Osteocyte (in vitro differentiated cells): ENCODE data around the gene MSMP. TPM values are rescaled to one million over a fixed set of nuclear protein-coding genes. Genes with fewer than 3 reads are reported as not detected.

Experiments
- DNase-seq: peaks from one replicate; pipeline ENCODE4 v3.0.0; 2021; ENCODE audit warnings: mixed read lengths; ENCODE audit not compliant: unreplicated experiment; ENCODE audit errors: extremely low spot score
- H3K27ac Mint-ChIP-seq: one replicate; pipeline ENCODE4 v1.8.0; 2021; ENCODE audit warnings: mild to moderate bottlenecking, mixed read lengths; ENCODE audit not compliant: unreplicated experiment
- H3K27me3 Mint-ChIP-seq: one replicate; pipeline ENCODE4 v1.8.0; 2021; ENCODE audit warnings: mixed read lengths; ENCODE audit not compliant: unreplicated experiment
- H3K36me3 Mint-ChIP-seq: one replicate; pipeline ENCODE4 v1.8.0; 2021; ENCODE audit warnings: mixed read lengths; ENCODE audit not compliant: unreplicated experiment
- H3K4me1 Mint-ChIP-seq: one replicate; pipeline ENCODE4 v1.8.0; 2021; ENCODE audit warnings: mixed read lengths; ENCODE audit not compliant: unreplicated experiment
- H3K4me3 Mint-ChIP-seq: one replicate; pipeline ENCODE4 v1.8.0; 2021; ENCODE audit warnings: mild to moderate bottlenecking, moderate library complexity, mixed read lengths; ENCODE audit not compliant: unreplicated experiment
- H3K9me3 Mint-ChIP-seq: one replicate; pipeline ENCODE4 v1.8.0; 2021; ENCODE audit warnings: mixed read lengths; ENCODE audit not compliant: unreplicated experiment
- CTCF ChIP-seq: fragments of 200-600 bp; sonication (generic); IDR thresholded peaks from 2 replicates; pipeline ENCODE4 v1.5.0; 2021; ENCODE audit warnings: antibody characterized with exemption, mild to moderate bottlenecking, moderate library complexity
- total RNA-seq: library from RNA; stranded (reverse); gene quantifications from 2 replicates; pipeline ENCODE4 v1.2.1, GENCODE V29; 2021

MSMP gene
- total RNA-seq, 1 donor from 2014 or later = 0.56 TPM

DNA sequence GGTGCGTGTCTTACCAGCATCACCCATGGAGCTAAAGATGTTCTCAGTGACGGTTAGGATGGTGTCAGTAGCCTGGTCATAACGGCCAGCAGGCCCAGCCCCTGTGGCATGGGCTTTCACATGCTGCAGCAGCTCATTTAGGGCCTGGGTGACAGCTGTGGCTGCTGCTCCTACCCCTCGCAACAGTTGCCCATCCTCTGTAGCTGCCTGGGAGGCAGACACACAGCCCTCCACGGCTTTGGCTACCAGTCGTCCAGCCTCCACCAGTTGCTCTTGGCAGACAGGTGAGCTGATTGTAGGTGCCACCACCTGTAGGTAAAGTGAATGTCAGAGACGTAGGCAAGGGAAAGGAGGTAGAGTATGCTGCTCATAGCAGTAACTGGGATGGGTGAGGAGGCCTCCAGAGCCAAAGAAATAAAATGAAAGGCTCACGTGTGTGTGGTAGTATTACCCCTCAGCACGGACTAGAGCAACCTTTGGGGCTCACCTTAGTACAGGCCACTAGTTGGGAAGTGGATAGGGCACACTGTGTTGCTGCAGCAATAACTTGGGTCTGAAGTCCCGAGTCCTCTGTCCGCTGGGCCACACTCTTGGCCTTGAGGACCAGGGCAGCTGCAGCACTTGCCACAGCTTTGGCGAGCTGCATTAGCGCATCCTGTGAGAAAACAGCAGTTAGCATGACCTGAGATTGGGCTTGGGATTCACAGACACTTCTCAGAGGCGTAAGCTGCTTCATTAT is 36.8 kb downstream of the MSMP start:
- H3K36me3 Mint-ChIP-seq = peaks cover 68% of the 10 kb centered on the region
- H3K4me3 Mint-ChIP-seq = no peak overlapping the region
- no peaks in the 10 kb centered on the region for H3K4me1 Mint-ChIP-seq
- H3K27ac Mint-ChIP-seq = no peak overlapping the region
- no peak for DNase-seq
- H3K27me3 Mint-ChIP-seq = no peaks in the 10 kb centered on the region
- no peak for TF ChIP-seq CTCF
- no peaks in the 10 kb centered on the region for H3K9me3 Mint-ChIP-seq

- Mint-ChIP-seq H3K4me1 (no peaks in the 10 kb centered on the region), H3K9me3 (no peaks in the 10 kb centered on the region), H3K27me3 (no peaks in the 10 kb centered on the region), H3K36me3 (peaks cover 66% of the 10 kb centered on the region), H3K4me3 (no peak overlapping the region), H3K27ac (peak overlapping the region; percentile 12)
- no peak for DNase-seq
- peak; percentile 14 for TF ChIP-seq CTCF
Measured at GRCh38 chr9:35716230-35716629, 37.8 kb downstream of the MSMP start.

DNA sequence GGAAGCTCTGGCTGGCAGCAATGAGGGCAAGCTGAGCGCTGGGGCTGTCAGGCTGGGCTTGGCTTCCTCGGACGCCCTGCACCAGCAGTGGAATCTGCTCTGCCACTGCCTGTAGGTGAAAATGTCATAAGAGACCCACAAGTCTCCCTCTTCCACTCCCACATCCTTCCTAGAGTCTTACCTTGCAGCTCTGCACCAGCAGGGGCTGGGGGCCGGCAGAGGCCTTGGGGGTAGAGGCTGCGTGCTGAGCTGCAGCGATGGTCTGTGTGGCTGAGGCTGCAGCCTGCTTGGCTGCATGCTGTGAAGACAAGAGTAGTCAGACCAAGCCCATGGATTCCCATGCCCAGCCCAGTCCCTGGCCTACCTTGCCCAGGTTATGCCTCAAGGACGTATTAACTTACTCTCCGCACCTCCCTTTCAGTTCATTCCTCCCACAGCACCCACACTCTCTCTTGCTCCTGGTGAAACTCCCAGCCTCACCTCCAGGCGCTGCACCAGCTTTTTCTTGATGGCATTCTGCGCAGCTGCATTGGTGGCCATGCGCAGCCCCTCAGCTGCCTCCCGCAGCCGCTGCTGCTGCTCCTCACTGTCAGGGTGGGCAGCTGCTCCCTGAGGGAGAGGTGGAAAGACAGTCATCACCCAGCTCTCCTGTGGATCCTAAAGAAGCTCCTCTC is 39.4 kb downstream of the MSMP start:
- H3K4me1 Mint-ChIP-seq = no peaks in the 10 kb centered on the region
- DNase-seq = no peak
- no peak overlapping the region for H3K4me3 Mint-ChIP-seq
- no peaks in the 10 kb centered on the region for H3K27me3 Mint-ChIP-seq
- H3K9me3 Mint-ChIP-seq = no peaks in the 10 kb centered on the region
- peaks cover 73% of the 10 kb centered on the region for H3K36me3 Mint-ChIP-seq
- no peak for TF ChIP-seq CTCF
- H3K27ac Mint-ChIP-seq = peak overlapping the region; percentile 28

DNA sequence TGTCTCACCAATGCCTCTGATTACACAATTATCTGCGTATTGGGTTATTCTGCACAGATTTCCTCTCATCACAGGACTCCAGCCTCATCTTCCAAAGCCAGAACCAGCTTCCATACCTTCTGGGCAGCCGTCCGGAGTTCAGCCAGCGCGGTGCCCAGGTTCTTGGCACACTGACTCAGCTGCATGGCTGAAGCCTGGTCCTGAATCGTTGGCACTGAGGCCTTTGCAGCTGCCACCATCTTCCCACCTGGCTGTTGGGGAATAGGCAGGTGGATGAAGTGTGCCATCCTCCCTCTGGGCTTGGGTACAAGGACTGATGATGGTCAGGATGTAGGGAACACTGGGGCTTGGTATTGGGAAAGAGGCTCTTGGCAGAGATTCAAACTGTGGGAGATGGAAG is 40.0 kb downstream of the MSMP start:
- Mint-ChIP-seq H3K27ac (no peak overlapping the region), H3K36me3 (peaks cover 68% of the 10 kb centered on the region), H3K9me3 (no peaks in the 10 kb centered on the region), H3K4me1 (no peaks in the 10 kb centered on the region), H3K27me3 (no peaks in the 10 kb centered on the region), H3K4me3 (no peak overlapping the region)
- DNase-seq = no peak
- no peak for TF ChIP-seq CTCF

DNA sequence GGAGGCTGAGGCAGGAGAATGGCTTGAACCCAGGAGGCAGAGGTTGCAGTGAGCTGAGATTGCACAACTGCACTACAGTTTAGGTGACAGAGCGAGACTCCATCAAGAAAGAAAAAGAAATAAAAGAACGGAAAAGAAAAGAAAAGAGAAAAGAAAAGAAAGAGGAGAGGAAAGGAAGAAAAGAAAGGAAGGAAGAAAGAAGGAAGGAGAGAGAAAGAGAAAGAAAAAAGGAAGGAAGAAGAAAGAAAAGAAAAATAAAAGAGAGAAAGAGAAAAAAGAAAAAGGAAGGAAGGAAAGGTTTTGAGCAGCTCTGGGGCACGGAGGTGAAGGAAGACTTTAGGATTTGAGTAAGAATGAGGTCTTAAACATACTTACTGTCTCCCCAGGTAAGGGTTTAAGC is 40.5 kb downstream of the MSMP start:
- no peak for TF ChIP-seq CTCF
- peaks cover 71% of the 10 kb centered on the region for H3K36me3 Mint-ChIP-seq
- H3K9me3 Mint-ChIP-seq = no peaks in the 10 kb centered on the region
- no peaks in the 10 kb centered on the region for H3K4me1 Mint-ChIP-seq
- H3K27me3 Mint-ChIP-seq = no peaks in the 10 kb centered on the region
- no peak overlapping the region for H3K27ac Mint-ChIP-seq
- no peak for DNase-seq
- no peak overlapping the region for H3K4me3 Mint-ChIP-seq
